ENCODE results near the gene FSIP1.

FSIP1 gene

DNA sequence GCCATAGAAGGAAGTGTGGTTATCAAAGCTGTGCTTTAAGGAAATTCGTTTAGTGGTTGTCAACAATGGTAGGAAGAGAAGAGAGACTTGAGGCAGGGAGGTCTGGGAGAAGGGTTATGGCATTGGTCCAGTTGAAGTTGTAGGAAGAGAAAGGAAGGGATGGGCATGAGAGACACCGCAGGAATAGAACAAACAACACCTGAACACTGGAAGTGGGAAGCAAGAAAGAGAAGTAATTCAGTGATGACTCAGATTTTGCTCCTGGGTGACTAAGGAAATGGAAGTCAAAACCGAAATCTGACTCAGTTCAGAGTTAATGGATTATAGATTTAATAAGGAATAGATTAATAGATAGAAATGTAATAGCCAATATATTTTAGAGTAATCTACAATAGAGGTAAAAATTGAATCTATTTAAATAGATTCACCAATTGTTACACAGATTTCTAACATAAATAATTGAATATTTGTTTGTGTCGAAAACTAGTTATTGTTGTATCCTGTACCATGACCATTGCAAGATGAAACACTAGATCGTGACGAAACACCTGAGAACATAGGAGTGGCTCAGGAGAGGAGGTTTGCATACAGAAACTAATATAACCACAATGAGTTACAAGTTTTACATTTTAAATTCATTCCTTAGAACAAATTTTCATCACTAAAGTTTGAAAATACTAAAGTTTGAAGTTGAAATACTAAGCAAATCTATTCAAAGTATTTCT, 165.7 kb downstream of the FSIP1 start:
- DNase-seq (ENCODE audit: extremely low read depth, low read depth): no peak
- TF ChIP-seq, protein P1, sequence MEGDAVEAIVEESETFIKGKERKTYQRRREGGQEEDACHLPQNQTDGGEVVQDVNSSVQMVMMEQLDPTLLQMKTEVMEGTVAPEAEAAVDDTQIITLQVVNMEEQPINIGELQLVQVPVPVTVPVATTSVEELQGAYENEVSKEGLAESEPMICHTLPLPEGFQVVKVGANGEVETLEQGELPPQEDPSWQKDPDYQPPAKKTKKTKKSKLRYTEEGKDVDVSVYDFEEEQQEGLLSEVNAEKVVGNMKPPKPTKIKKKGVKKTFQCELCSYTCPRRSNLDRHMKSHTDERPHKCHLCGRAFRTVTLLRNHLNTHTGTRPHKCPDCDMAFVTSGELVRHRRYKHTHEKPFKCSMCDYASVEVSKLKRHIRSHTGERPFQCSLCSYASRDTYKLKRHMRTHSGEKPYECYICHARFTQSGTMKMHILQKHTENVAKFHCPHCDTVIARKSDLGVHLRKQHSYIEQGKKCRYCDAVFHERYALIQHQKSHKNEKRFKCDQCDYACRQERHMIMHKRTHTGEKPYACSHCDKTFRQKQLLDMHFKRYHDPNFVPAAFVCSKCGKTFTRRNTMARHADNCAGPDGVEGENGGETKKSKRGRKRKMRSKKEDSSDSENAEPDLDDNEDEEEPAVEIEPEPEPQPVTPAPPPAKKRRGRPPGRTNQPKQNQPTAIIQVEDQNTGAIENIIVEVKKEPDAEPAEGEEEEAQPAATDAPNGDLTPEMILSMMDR (IDR thresholded peaks at IDR 0.05; ENCODE audit: low read depth, low read length): no peak

DNA sequence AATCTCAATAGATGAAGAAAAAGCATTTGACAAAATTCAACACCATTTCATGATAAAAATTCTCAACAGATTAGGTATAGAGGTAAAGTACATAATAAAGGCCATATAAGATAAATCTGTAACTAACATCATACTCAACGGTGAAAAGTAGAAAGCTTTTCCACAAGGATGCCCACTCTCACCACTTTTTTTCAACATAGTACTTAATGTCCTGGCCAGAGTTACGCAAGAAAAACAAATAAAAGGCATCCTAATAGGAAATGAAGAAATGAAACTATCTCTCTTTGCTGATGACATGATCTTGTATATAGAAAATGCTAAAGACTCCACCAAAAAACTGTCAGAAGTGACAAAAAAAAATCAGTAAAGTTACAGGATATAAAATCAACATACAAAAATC, 168.8 kb downstream of the FSIP1 start:
- TF ChIP-seq, protein P1 (IDR thresholded peaks at IDR 0.05; ENCODE audit: low read depth, low read length): no peak
- no peak for DNase-seq (ENCODE audit: extremely low read depth, low read depth)

DNA sequence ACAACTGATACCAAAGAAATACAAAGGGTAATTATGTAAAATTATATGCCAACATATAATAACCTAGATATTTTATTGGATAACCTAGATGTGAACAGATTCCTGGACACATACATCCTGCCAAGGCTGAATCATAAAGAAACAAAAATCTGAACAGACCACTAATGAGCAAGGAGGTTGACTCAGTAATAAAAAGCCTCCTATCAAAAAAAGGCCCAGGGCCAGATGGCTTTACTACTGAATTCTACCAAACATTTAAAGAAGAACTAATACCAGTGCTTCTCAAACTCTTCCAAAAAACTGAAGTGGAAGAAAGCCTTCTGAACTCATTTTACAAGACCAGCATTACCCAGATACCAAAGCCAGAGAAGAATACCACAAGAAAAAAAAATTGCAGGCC, 169.4 kb downstream of the FSIP1 start:
- DNase-seq (ENCODE audit: extremely low read depth, low read depth): no peak
- TF ChIP-seq, protein P1 (IDR thresholded peaks at IDR 0.05; ENCODE audit: low read depth, low read length): no peak

DNA sequence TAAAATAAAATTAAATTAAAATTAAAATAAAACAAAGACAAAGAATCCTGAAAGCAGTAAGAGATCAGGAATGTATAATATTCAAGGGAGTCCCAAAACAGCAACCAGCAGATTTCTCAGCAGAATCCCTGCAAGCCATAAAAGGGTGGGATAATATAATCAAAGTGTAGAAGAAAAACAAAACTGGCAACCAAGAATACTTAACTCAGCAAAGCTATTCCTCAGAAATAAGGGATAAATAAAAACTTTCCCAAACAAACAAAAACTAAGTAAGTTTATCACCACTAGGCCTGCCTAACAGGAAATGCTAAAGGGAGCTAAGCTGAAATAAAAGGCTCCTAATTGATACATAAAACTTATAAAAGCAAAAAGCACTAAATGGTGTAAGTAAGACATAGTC, 172.0 kb downstream of the FSIP1 start:
- DNase-seq (ENCODE audit: extremely low read depth, low read depth): no peak
- TF ChIP-seq, protein P1 (IDR thresholded peaks at IDR 0.05; ENCODE audit: low read depth, low read length): no peak

DNA sequence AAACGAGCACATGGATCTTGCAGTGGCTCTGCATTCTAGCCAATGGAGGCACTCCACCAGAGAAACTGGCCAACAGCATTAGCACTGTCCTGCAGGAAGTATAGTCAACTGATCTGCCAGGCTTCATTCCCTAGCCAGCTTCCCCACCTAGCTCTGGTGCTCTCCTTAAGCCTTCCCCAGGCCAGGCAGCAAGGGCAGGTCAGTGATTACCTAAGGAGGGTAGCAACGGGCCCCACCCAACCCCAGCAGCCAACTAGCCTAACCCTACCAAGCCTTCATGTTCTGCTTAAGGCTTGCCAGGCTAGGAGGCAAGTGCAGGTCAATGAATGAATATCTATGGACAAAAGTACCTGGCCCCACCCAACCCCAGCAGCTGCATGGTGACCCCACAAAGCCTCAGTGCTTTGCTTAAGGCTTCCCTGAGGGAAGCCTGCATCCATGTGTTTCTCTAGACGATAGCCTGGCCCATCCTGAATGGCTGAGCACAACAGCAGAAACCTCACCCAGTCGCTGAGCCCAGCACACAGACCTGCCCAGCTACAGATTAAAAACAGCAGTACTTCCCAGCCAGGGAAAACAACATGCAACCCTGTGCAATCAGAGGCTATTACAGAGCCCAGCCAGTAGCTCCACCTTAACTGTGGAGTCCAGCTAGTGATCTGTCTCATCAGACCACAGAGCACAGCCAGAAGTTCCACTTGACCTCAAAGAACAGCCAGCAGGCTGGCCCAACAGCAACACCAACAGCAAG, 173.3 kb downstream of the FSIP1 start:
- no peak for DNase-seq (ENCODE audit: extremely low read depth, low read depth)
- TF ChIP-seq, protein P1 (IDR thresholded peaks at IDR 0.05; ENCODE audit: low read depth, low read length): no peak

DNA sequence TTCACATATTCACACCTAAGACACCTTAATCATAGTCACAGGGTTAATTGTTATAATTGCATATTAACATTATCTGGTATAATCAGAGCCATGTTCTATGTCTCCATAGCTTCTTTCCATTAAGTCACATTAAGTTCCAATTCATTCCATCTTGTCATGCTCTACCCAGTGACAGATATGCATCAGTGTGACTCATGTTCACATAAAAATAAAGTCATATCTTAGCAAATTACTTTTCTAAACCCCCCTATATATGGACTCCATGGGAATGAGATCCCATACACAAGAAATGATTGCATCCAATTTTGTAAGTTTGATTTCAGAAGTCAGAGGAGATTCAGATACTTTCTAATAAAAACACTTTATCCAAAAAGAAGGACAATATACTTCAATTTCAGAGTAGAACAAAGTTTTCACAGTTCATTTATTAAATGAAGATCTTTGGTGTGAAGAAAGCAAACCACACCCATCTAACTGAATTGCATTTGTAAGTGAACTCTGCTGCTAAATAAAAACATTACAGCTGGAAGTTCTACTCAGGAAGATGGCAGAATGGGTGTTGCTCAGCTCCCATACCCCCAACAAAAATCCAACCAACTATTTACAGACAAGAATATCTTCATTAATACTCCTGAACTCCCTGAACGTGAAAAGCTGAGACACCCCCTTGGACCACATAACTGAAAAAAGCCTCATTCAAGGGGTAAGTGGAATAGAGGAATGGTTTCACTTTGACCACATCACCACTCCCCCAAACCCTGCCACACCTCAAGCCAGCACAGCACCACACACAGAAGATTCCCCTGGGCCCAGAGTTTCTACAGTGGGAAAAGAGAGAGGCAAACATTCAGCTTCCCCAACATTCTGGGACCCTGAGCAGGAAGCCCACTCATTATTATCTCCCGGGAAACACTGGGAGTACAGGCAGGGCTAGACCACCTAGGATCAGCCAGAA, 174.2 kb downstream of the FSIP1 start:
- TF ChIP-seq, protein P1 (IDR thresholded peaks at IDR 0.05; ENCODE audit: low read depth, low read length): no peak
- DNase-seq (ENCODE audit: extremely low read depth, low read depth): no peak
